Measurements from ENCODE around the gene PLOD2. TPM values are rescaled to one million over a fixed set of nuclear protein-coding genes. Genes with fewer than 3 reads are reported as not detected.

Gene PLOD2
- total RNA-seq, 1 experiment from 2014 or later, result 19.3 TPM

- Mint-ChIP-seq H3K27me3 (ENCODE audit: low read depth) (no peaks in the 10 kb centered on the region), H3K4me1 (peaks cover 26 to 46% of the 10 kb centered on the region in 2 experiments), H3K9me3 (no peaks in the 10 kb centered on the region), H3K27ac (0 out of 7 replicates have a peak overlapping the region, but pooled peaks of 2 of the 3 experiments have one; percentile 8 to 46), H3K4me3 (no peak overlapping the region), H3K36me3 (ENCODE audit: insufficient read depth in 1 of 3, low read depth in 3 of 3) (no peaks in the 10 kb centered on the region; a peak in 1 of 7 replicates)
- Histone ChIP-seq H2AK5ac (ENCODE audit: insufficient read length, low read length) (no peak overlapping the region), H2BK15ac (ENCODE audit: low read depth, low read length) (no peak overlapping the region), H2BK12ac (ENCODE audit: insufficient read length, low read depth, low read length) (no peak overlapping the region), H3K4ac (ENCODE audit: low read depth, low read length) (no peak overlapping the region), H4K8ac (replicated peaks; ENCODE audit: insufficient read length, low read depth, low read length) (no peak overlapping the region), H2BK120ac (ENCODE audit: low read depth, low read length, poor library complexity, severe bottlenecking) (no peak overlapping the region), H3K79me1 (ENCODE audit: insufficient read depth, low read depth, low read length, poor library complexity, severe bottlenecking) (no peaks in the 10 kb centered on the region), H3K9ac (ENCODE audit: extremely low read depth, insufficient read length, low read length) (no peak overlapping the region), H3K23me2 (ENCODE audit: insufficient read length, low read depth, low read length, poor library complexity, severe bottlenecking) (no peaks in the 10 kb centered on the region), H3K4me1 (ENCODE audit: insufficient read depth, low read length) (peaks cover 2% of the 10 kb centered on the region), H4K20me1 (ENCODE audit: control insufficient read depth, insufficient read depth, insufficient read length) (no peaks in the 10 kb centered on the region), H3K14ac (ENCODE audit: insufficient read depth, low read length) (no peak overlapping the region), H3K9me3 (ENCODE audit: control insufficient read depth, low read depth, low read length) (no peaks in the 10 kb centered on the region), H3K79me2 (ENCODE audit: insufficient read depth, low read length) (no peaks in the 10 kb centered on the region; the same call in 1 of the 2 replicates), H4K91ac (ENCODE audit: insufficient read length, low read depth, low read length) (no peak overlapping the region), H3K56ac (ENCODE audit: insufficient read length, low read depth, low read length) (no peak overlapping the region), H2AFZ (ENCODE audit: low read length) (no peak overlapping the region), H3K23ac (ENCODE audit: insufficient read length, low read depth, low read length) (no peak overlapping the region), H3K27ac (ENCODE audit: insufficient read length, low read depth, low read length) (no peak overlapping the region), H2BK20ac (ENCODE audit: low read depth, low read length, poor library complexity, severe bottlenecking) (no peak overlapping the region), H3T11ph (ENCODE audit: low read length) (no peak overlapping the region), H3K27me3 (ENCODE audit: insufficient read depth, low read length) (no peaks in the 10 kb centered on the region), H2BK5ac (ENCODE audit: insufficient read length, low read length) (no peak overlapping the region), H3K18ac (ENCODE audit: insufficient read length, low read depth, low read length) (no peak overlapping the region), H4K5ac (ENCODE audit: insufficient read length, low read depth, low read length) (no peak overlapping the region), H3K4me2 (ENCODE audit: insufficient read depth, insufficient read length, low read length) (no peak overlapping the region)
- no peak for DNase-seq
- WGBS (ENCODE audit: extremely low coverage, insufficient read length, low lambda C conversion rate), result no CpG with 5 or more reads among the region's 4 CpGs
- no peak for TF ChIP-seq CTCF (conservative IDR thresholded peaks at IDR 0.05)
These were observed 4.9 kb downstream of the PLOD2 start for GRCh38 chr3:146156095-146156494.

Data from H9 (cell line).